ENCODE results near the gene TTC7B. TPM values are rescaled to one million over a fixed set of nuclear protein-coding genes. Genes with fewer than 3 reads are reported as not detected.

Gene TTC7B
- total and polyA plus RNA-seq, 2 of the 8 experiments (the other 6 are each of a cell fraction or from before 2014, with no cell fraction given): 23.7 to 34.0 TPM

GRCh38 chr14:90743826-90744225 lies 72.4 kb downstream of the TTC7B start:
- FAIRE-seq: no peak
- no peaks in the 10 kb centered on the region for H3K23me2 ChIP-seq (ENCODE audit: low read depth, low read length)

More at GRCh38 chr14:90743826-90744225, 72.4 kb downstream of the TTC7B start:
- no peaks in the 10 kb centered on the region; a peak in 1 of 8 replicates for H3K36me3 ChIP-seq (ENCODE audit: control insufficient read depth in 2 of 4, insufficient read depth in 4 of 4, low read length in 3 of 4)
- H2BK120ac ChIP-seq (replicated peaks; ENCODE audit: low read depth, low read length): no peak overlapping the region
- peak in 1 of 2 experiments; percentile 23 for DNase-seq (ENCODE audit: low read depth in 1 of 2, low spot score in 2 of 2)
- no peak overlapping the region for H3K23ac ChIP-seq (ENCODE audit: insufficient read length)
- H3K4me3 ChIP-seq (ENCODE audit: extremely low read depth in 1 of 4, insufficient read depth in 2 of 4, low read depth in 3 of 4, low read length in 4 of 4): no peak overlapping the region
- POLR2A ChIA-PET (ENCODE audit: partially characterized antibody): no interaction called here
- no peak overlapping the region for H3K18ac ChIP-seq (ENCODE audit: extremely low read depth, low read length)
- no peak overlapping the region for H2AFZ ChIP-seq (ENCODE audit: low read length)
- WGBS, 2 experiments (ENCODE audit: extremely low coverage in 1 of 2, insufficient coverage in 1 of 2, insufficient read length in 1 of 2, insufficient replicate concordance in 2 of 2, low coverage in 1 of 2, low lambda C conversion rate in 2 of 2, missing lambda C conversion rate in 1 of 2): 98% methylated on average over 10 of the region's 10 CpGs; no CpG with 5 or more reads in 1 of the 2 experiments
- CTCF ChIA-PET (ENCODE audit: partially characterized antibody): interaction anchor here (0.9 to 4.5 kb wide), 7 partner anchors 9 to 282 kb away, joined by 3 to 32 read pairs (median 3); no protein-coding TSS in a partner anchor
- no peaks in the 10 kb centered on the region for H3K79me1 ChIP-seq (ENCODE audit: low read depth, low read length)
- H2AK5ac ChIP-seq (ENCODE audit: low read depth, low read length): no peak overlapping the region
- no peak overlapping the region for H3K14ac ChIP-seq (ENCODE audit: insufficient read length)
- H3K27ac ChIP-seq (ENCODE audit: low read depth, low read length): no peak overlapping the region
- H3K4ac ChIP-seq (replicated peaks; ENCODE audit: insufficient read length, low read depth, low read length): no peak overlapping the region
- TF ChIP-seq RBBP5 (IDR thresholded peaks at IDR 0.05; ENCODE audit: borderline replicate concordance, low read depth, low read length) (no peak), TCF12 (IDR thresholded peaks at IDR 0.05; ENCODE audit: low read depth, low read length) (no peak), RFX5 (IDR thresholded peaks at IDR 0.05; ENCODE audit: borderline replicate concordance, low read depth, low read length) (no peak), RXRA (IDR thresholded peaks at IDR 0.05; ENCODE audit: insufficient read depth, low read depth, low read length) (no peak), CREB1 (IDR thresholded peaks at IDR 0.05) (no peak), ATF3 (IDR thresholded peaks at IDR 0.05; ENCODE audit: insufficient read depth, low read depth, low read length) (no peak), KDM1A (IDR thresholded peaks at IDR 0.05; ENCODE audit: borderline replicate concordance, low read length) (no peak)
- no peak overlapping the region for H3K4me2 ChIP-seq (ENCODE audit: insufficient read depth in 1 of 2, low read depth in 2 of 2, low read length in 2 of 2)
- H2BK5ac ChIP-seq (ENCODE audit: low read depth, low read length): no peak overlapping the region
- no peak overlapping the region for H4K5ac ChIP-seq (ENCODE audit: insufficient read length, low read depth, low read length)
- no peaks in the 10 kb centered on the region for H3K79me2 ChIP-seq (ENCODE audit: control insufficient read depth in 1 of 2, insufficient read depth in 2 of 2, low read length in 2 of 2)
- H3K27me3 ChIP-seq (replicated peaks in 1 of 4; ENCODE audit: control insufficient read depth in 3 of 4, extremely low read depth in 1 of 4, insufficient read depth in 3 of 4, low read length in 3 of 4): no peaks in the 10 kb centered on the region
- no peak overlapping the region for H3K56ac ChIP-seq (replicated peaks; ENCODE audit: insufficient read length, low read depth, low read length)
- no peak overlapping the region for H2BK15ac ChIP-seq (ENCODE audit: low read length)
- H2BK12ac ChIP-seq (ENCODE audit: low read depth, low read length): no peak overlapping the region
- no peak overlapping the region for H3K9ac ChIP-seq (replicated peaks in 1 of 4; ENCODE audit: extremely low read depth in 1 of 4, low read depth in 3 of 4, low read length in 3 of 4)
- H4K8ac ChIP-seq (ENCODE audit: extremely low read depth, insufficient read depth, low read length): no peak overlapping the region
- no peaks in the 10 kb centered on the region for H4K20me1 ChIP-seq (replicated peaks in 1 of 2; ENCODE audit: control insufficient read depth in 1 of 2, insufficient read depth in 2 of 2, low read length in 2 of 2)
- H3K4me1 ChIP-seq (replicated peaks in 1 of 4; ENCODE audit: control insufficient read depth in 3 of 4, insufficient read depth in 4 of 4, low read length in 3 of 4): no peaks in the 10 kb centered on the region
- no peak overlapping the region for H4K91ac ChIP-seq (replicated peaks; ENCODE audit: insufficient read length, low read length)
- H2BK20ac ChIP-seq (ENCODE audit: low read length): no peak overlapping the region
- 0 out of 4 replicates have a peak, but pooled peaks cover 0 to 2% of the 10 kb centered on the region in 2 experiments for H3K9me3 ChIP-seq (ENCODE audit: insufficient read depth in 2 of 2, low read depth in 1 of 2, low read length in 1 of 2)
